Hematopoietic multipotent progenitor cell treated with erythropoietin and hydrocortisone succinate and interleukin-3 and kit ligand, for 4 days (in vitro differentiated cells): ENCODE data around the gene ISCU.
"Not testable (repeated sequence)": the region's sequence is repeated elsewhere in the genome, so short reads cannot be mapped to it uniquely, and the experiment has no call there.

Source experiments
- DNase-seq: peaks from one replicate; pipeline ENCODE4 v3.0.0-alpha.2; 2015

The ISCU gene

GRCh38 chr12:108605690-108606406 is 43.5 kb downstream of the ISCU start:
- DNase-seq, result no peak

- no peak for DNase-seq
Observed at GRCh38 chr12:108606492-108606891, 44.1 kb downstream of the ISCU start.

- no peak for DNase-seq
Observed at GRCh38 chr12:108607981-108608600, 45.7 kb downstream of the ISCU start.

DNA sequence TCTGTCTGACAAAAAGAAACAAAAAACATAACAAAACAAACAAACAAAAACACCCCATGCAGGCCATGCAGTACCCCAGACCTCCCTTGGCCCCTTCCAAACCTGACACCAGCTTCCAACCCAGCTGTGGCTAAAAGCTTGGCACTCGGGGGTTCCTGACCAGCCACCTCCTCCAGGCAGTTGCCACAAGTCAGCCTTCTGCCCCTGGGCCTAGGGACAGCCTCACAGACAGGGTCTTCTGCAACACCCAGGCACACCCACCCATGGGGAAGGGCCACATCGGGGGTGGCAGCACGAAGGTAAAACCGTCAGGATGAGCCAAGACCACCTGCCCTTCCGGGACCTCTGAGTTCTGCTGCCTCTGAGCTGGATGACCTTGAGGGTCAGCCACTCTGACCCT is 46.2 kb downstream of the ISCU start:
- DNase-seq, result no peak

- DNase-seq, result peak; percentile 72
Observed at GRCh38 chr12:108609537-108610335, 47.3 kb downstream of the ISCU start.

DNA sequence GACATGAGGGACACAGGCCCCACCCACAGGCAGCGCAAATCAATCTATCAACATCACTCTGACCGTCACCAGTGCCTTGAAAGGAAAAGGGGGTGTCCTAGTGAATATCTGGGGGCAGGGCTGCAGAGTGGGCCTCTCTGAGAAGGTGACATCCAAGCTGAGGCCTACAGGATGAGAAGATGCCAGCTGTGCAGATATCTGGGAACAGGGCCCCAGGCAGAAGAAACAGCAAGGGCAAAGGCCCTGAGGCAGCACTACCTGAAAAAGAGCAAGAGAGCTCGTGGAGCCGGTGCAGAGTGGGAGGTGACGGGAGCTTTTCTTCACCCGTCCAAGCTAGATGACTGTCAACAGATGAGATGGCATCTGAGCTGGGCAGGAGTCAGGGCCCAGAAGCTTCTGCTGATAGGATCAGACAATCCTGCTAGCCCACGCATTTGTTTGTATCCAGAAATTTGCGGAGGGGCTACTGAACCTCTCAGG is 48.0 kb downstream of the ISCU start:
- DNase-seq, result no peak

GRCh38 chr12:108610856-108611605 is 48.6 kb downstream of the ISCU start:
- DNase-seq, result no peak

DNA sequence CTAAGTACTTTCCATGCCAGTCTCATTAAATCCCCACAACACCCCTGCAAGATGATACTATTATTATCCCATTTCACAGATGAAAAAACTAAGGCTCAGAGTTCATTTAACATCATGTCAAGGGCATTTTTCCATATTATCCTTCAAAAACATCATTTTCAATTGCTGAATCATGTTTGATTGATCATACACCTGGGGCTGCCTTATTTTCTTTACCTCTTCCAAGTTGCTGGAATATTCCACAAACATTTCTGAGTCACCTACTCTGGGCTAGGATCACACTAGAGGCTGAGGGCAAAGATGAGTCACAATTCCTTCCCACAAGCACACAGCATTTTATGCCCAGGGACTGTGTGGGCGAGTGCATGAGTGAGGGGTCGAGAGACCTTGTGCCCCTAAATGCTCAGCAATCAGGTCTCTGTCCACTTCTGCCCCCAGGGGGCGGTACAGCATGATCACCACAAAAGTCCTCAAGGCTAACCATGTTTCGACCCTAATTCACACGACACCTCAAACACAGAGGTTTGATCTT is 49.6 kb downstream of the ISCU start:
- peak; percentile 79 for DNase-seq

DNA sequence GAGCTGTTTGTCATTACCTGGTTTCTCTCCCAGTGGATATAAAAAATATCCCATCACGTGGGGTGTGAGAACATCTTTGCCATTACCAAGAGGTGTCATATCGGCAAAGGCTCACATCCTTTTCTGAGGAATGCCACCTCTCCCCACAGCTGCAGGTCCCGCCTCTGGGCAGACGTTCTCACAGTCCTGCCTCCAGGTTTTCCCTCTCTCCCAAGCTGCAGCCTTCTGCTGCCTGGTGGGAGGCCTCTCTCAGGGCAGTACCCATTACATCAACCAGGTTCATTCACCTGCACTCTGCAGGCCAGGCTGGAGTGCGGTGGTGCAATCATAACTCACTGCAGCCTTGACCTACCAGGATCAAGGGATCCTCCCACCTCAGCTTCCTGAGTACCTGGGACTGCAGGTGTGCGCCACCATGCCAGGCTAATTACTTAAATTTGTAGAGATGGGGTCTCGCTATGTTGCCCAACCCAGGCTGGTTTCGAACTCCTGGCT is 50.4 kb downstream of the ISCU start:
- no peak for DNase-seq

- no peak for DNase-seq
Observed at GRCh38 chr12:108613548-108613947, 51.2 kb downstream of the ISCU start.

DNA sequence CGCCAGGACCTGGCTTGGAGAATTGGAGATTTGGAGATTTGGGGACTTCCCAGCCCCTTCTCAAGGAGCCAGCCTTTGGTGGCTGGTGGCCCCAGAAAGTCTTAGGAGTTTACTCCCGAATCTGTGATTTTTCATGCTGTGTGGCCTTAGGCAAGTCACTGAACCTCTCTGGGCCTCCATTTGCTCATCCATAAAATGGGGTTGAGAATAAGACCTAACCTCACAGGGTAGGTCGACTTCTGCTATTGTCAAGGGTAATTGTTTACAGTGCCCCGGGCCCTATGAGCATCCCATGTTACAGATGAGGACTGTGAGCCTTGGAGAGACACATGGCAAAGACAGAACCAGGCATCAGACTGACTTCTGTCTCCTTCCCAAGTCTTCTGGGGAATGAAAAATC is 51.6 kb downstream of the ISCU start:
- no peak for DNase-seq

- no peak for DNase-seq
Observed at GRCh38 chr12:108614639-108615038, 52.2 kb downstream of the ISCU start.

- DNase-seq, result no peak
Observed at GRCh38 chr12:108615918-108616317, 53.5 kb downstream of the ISCU start.

GRCh38 chr12:108616359-108616758 is 54.0 kb downstream of the ISCU start:
- no peak for DNase-seq

DNA sequence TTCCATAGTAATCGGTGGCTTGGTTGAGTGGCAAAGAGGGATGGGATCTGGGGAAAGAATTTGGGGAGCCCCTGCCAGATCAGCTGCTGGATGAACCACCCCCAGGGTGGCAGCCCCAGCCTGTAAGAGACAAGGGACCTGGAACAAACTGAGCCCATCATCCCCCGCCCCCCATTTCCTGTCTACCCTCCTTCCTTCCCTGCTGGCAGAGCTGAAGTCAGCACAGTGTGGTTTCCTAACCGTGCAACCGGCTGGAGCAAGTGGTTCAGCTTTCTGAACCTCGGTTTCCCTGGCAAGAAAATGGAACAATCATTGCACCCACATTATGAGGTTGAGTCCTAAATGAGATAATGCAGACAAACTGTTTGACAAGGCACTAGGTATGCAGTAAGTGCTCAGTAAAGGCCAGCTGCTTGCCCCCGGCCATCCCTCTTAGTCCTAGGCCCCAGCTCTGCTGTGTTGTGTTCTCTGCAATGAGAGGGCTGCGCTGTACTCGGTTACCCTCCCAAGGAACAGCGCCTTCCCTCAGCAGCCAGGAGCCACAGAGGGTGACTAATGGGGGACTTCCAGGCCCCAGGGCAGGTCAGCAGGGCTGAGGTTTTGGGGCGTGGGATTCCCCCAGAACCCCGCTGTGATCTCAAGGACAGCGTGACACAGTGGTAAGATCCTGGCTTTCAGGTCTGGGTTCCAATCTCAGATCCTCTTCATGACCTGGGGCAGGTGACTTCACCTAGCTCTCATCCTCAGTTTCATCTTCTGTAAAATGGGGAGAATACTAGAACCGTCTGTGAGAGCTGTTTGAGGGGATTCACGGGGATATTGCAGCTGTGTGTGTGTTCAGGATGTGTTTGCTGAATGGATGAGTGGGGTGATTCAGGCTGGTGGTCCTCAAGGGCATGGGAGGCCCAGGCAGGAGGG is 54.8 kb downstream of the ISCU start:
- peak; percentile 80 for DNase-seq

DNA sequence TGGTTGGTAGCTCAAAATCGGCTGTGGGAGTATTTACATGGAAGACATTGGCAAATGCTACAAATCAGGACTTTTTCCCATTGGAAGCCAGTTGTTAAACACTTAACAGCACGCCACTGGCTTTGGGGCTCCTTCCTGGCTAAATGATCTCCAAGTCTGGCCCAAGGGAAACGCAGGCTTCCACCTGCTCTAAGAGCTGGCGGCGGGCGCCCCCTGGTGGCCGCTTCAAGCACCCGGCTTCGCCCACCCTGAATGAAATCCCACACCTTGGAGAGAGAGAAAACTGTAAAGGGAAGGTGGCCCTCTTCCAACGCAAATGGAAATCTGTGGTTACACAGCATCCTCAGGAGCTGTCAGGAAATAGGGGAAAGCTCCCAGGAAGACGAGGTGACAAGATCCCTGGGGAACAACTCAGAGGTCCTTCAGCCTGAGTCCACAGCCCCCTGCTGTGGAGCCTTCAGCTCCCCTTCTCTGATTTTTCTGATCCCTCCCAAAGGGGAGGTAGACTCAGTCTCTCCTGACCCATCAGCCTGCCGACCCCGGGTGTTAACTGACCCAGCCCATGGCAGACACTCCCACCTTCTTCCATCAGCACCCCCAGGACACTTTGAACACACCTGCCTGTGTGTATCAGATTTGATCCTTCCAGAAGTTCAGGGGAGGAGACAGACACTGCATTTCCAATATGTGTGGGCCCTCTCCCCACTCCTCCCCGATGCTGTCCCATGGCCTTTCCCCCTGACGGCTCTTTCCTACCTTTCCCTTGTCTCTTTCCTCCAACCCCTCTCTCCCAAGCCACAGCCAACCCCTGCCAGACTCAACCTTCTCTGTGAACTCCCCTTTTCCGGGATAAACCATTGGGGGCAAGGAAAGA is 55.9 kb downstream of the ISCU start:
- DNase-seq, result peak; percentile 89

- DNase-seq, result not testable (repeated sequence)
Observed at GRCh38 chr12:108618953-108619274, 56.5 kb downstream of the ISCU start.
